GM18520 (cell line): ENCODE results near the gene ACP7.
"Not testable (repeated sequence)": the region's sequence is repeated elsewhere in the genome, so short reads cannot be mapped to it uniquely, and the experiment has no call there.

Experiments
- ATAC-seq: cut with Tn5 transposase; IDR thresholded peaks from one replicate; pipeline ENCODE4 v1.9.1; 2021; ENCODE audit not compliant: unreplicated experiment

Gene ACP7

DNA sequence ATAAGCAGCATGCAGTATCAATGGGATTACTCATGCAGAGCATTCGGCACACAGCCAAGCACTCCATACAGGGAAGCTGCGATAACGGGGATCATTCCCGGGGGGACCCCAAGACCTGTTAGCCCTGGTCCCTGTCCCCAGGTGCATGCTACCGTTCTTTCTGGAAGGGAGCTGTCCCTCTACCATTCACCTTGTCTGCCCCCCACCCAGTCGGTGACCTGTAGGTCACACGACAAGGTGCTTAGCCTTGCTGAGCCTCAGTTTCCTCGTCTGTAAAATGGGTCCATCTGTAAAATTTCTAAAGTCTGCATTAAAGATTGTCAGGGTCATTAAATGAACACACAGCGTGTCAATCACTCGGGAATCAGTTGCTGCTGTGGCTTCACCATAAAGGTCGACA is 6.8 kb upstream of the ACP7 start:
- no peak for ATAC-seq

DNA sequence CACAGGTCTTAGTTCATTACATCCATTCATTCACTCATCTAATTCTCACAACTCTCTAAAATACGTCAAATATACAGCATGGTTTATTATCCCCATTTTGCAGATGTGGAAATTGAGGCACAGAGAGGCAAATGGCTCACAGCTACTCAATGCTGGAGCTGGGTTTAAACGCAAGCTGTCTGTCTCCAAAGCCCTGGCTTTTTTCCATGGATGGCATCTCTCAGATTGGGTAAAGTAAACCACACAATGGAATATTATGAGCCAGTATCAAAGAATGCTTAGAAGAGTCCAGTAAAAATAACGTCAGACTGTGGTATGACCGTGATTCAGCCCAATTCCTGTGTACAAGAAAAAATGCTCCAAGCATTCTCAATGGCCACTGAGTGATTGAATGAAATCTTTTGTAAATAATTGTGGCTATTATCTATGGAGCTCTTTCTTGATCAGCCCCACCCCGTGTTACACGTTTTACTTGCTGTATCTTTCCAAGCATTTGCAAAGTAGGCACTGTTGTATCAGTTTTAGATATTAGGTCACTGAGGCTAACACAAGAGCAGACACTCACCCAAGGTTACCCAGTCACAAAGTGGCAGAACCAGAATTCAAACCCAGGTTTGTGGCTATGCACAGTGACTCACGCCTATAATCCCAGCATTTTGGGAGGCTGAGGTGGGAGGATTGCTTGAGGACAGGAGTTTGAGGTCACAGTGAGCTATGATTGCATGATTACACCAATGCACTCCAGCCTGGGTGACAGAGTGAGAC is 5.5 kb upstream of the ACP7 start:
- no peak for ATAC-seq

DNA sequence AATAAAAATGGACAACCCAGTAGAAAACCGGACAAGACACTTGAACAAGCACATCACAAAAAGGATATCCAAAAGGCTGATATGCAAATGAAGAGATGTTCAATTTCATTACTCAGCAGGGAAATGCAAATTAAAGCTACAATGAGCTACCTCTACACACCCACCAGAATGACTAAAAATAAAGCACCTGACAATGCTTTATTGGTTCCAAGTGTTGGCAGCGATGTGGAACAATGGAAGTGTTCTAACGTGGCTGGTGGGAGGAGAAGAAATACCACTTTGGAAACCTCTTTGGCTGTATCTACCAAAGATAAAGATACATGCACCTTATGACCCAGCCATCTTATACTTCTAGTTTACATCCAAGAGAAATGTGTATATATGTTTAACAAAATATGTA is 3.7 kb upstream of the ACP7 start:
- no peak for ATAC-seq

- no peak for ATAC-seq
These were observed 2.0 kb upstream of the ACP7 start for GRCh38 chr19:39082167-39082566.

GRCh38 chr19:39082745-39083598 is 1.2 kb upstream of the ACP7 start:
- ATAC-seq, result no peak

GRCh38 chr19:39083599-39083982 is 577 bp upstream of the ACP7 start:
- ATAC-seq, result no peak

GRCh38 chr19:39084732-39085080 is 538 bp downstream of the ACP7 start:
- no peak for ATAC-seq

GRCh38 chr19:39085392-39085791 is 1.2 kb downstream of the ACP7 start:
- no peak for ATAC-seq

GRCh38 chr19:39086386-39086785 is 2.2 kb downstream of the ACP7 start:
- no peak for ATAC-seq

GRCh38 chr19:39087907-39088686 is 3.9 kb downstream of the ACP7 start:
- no peak for ATAC-seq

DNA sequence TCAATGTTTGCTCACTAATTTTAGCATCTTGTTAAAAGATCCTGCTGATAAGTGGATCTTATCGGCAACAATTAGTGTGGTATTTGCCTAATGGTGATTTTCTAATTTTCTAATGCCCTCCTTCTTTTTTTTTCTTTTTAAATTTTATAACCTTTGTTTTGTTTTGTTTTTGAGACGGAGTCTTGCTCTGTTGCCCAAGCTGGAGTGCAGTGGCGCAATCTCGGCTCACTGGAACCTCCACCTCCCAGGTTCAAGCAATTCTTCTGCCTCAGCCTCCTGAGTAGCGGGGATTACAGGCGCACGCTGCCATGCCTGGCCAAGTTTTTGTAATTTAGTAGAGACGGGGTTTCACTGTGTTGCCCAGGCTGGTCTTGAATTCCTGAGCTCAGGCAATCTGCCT is 5.8 kb downstream of the ACP7 start:
- ATAC-seq, result not testable (repeated sequence)

DNA sequence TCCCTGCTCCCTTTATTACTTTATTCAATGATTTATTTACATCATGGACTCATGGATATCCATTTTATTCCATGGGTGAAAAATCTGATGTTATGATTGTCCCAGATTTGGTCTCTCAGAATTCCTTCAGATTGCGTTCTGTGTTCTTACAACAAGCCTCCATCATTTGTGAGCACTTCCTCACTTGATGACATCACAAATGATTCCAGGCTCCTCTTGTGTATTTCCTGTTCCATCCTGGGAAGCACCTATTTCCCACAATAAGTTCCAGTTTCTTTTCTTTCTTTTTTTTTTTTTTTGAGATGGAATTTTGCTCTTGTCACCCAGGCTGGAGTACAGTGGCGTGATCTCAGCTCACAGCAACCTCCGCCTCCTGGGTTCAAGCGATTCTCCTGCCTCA is 6.7 kb downstream of the ACP7 start:
- no peak for ATAC-seq

GRCh38 chr19:39095799-39096540 is 11.8 kb downstream of the ACP7 start:
- not testable (repeated sequence) for ATAC-seq

DNA sequence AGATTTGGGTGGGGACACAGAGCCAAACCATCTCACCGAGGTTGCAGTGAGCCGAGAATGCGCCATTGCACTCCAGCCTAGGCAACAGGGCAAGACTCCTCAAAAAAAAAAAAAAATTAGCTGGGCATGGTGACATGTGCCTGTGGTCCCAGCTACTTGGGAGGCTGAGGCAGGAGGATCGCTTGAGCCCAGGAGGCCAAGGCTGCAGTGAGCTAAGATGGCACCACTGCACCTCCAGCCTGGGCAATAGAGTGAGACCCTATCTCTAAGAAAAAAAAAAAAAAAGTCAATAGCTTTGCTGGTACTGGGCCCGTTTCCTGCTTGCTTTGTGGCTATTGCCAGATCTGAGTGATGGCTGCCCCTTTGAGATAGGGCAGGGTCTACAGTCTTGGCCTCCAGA is 13.1 kb downstream of the ACP7 start:
- ATAC-seq, result no peak

GRCh38 chr19:39097721-39098120 is 13.6 kb downstream of the ACP7 start:
- ATAC-seq, result no peak

DNA sequence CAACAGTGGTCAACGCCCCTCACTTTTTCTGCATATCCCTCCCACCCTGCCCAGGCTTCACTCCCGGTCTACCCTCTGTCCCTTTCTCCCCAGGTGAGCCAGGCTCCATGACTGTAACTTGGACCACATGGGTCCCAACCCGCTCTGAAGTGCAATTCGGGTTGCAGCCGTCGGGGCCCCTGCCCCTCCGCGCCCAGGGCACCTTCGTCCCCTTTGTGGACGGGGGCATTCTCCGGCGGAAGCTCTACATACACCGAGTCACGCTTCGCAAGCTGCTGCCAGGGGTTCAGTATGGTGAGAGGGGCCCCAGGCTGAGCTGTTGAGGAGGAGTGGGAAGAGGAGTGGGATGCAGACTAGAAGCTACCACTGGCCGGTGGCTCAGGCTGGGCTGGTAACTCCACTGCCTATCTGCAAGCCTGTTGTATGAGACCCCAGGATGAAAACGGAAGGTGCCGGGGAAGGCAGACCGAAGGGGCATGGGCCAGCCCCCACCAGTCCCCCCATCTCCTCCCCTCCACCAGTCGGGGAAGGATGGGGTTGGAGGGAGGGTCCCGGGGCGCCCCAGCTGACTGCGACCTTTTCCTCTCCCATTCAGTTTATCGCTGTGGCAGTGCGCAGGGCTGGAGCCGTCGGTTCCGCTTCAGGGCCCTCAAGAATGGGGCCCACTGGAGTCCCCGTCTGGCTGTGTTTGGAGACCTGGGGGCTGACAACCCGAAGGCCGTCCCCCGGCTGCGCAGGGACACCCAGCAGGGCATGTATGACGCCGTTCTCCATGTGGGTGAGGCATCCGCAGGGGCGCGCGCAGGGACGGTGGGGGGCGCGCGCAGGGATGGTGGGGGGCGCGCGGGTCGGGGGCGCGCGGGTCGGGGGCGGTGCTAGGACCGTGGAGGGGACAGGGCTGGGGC is 14.4 kb downstream of the ACP7 start:
- no peak for ATAC-seq

GRCh38 chr19:39099341-39099740 is 15.2 kb downstream of the ACP7 start:
- ATAC-seq, result no peak

DNA sequence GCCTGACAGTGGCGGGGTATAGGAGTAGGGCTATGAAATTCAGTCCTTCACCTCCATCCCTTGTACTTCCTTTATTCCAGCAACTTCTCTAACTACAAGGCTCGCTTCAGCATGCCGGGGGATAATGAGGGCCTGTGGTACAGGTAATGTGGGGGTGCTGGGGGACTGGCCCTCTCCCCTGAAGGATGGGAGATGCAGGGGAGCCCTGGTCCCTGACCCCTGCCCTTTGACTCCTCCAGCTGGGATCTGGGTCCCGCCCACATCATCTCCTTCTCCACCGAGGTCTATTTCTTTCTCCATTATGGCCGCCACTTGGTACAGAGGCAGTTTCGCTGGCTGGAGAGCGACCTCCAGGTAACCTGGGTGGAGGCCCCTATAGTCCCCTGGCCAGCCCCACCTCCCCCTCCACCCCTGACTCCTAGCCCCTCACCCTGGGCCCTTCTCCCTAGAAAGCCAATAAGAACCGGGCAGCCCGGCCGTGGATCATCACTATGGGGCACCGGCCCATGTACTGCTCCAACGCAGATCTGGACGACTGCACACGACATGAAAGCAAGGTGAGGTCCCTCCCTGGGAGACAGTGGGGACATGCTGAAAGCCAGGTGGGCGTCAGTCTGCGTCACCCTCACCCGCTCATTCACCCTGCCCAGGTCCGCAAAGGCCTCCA is 16.5 kb downstream of the ACP7 start:
- ATAC-seq, result no peak

DNA sequence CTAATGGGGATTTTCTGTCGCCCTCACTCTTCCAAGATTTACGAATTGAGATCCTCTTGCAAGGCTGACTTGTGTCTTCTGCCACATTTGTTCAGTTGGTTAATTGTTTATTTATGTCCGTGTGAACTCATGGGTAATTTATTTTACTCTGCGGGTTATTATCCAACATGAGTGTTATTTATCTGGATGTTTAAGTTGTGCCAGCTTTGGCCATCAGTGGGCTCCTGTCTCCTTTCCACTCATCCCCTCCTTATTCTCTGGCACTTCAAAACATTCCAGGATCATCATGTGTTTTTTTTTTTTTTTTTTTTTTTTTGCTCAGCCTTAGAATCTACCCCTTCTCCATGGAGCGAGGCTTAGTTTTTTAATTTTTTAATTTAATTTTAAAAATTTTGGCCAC is 19.0 kb downstream of the ACP7 start:
- ATAC-seq, result no peak
